CD4-positive, alpha-beta T cell treated with Interleukin-4 for 1 hour (primary cell): ENCODE measurements around the gene HOXD11.

Experiments
- DNase-seq, 2 donors: peaks; one replicate each; pipeline ENCODE4 v3.0.0-alpha.2; 2020 to 2022

HOXD11 gene

GRCh38 chr2:176122683-176123410 lies 15.8 kb downstream of the HOXD11 start, which contains the start of gene HOXD9:
Gene HOXD9 (plus strand): TSS chr2:176122719. CDS start chr2:176122769, 50 bp downstream.
- no peak for DNase-seq

- no peak for DNase-seq
Measured at GRCh38 chr2:176123411-176124109, 16.5 kb downstream of the HOXD11 start.

DNA sequence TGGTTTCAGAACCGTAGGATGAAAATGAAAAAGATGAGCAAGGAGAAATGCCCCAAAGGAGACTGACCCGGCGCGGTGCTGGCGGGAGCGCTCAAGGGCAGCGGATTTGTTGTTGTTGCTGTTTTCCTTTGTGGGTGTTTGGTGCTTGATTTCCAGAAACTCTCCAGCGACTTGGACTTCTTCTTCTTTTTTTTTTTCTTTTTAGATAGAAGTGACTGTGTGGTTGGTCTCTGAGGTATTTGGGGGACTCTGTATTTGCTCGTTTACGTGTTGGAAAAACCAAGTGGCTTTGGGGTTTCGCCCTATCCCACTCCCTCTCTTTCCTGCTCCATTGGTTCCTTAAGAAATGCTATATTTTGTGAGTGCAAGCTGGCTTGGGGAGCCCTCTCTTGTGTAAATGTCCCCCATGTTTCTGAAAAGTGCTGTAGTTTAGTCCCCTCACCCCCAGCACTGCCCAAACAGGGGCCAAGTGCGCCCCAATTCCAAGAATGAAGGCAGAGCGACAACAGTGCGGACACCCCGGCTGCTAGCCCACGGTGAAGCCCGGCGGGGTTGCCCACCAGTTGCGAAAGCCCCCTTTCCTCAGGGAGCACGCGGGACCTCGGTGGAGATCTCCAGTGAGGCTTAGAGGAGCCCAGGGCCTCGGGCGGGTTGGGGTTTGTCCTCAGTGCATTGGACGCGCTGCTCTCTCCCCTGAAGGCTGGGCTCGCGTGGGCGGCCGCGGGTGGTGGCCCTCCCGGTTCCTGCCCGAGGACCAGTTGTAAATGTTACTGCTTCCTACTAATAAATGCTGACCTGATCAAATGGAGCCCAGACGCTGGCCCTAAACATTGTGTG lies 17.2 kb downstream of the HOXD11 start:
- DNase-seq = no peak

DNA sequence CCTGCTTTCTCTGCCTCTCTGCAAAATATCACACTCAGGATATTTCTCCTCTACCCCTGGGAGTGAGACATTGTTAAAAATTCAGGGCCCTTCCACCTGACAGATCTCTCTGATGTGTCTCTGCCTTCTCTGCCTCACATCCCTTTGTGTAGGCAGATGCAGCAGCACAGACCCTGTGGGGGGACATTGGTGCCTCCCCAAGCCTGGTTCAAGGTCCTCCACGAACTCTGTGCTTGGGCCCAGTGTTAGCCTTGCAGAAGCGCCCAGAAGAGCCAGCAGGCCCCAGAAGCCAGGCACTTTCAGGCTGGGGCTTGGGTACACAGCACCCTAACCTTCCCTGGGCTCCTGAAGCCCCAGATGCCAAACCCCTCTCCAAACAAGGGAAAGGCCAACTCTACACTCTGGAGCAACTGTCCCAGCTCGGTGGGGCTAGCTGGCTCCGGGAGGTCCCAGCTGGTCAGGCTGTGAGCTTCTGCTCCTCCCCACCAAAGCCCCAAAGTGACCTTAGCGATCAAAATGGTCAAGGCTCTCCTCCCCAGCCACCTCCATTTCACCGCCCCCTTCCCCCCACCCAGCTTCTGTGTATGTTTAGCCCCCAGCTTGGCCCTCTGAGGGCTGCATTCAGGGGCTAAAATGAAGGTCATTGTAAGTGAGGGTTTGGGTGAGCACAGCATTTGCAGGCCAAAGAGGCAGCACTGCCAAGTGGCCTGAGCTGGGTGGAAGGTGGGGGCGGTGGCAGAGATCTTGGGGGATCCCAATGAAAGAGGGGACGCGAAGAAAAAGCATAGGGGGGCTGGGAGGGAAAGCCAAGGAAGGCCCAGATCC lies 18.1 kb downstream of the HOXD11 start:
- DNase-seq = no peak

DNA sequence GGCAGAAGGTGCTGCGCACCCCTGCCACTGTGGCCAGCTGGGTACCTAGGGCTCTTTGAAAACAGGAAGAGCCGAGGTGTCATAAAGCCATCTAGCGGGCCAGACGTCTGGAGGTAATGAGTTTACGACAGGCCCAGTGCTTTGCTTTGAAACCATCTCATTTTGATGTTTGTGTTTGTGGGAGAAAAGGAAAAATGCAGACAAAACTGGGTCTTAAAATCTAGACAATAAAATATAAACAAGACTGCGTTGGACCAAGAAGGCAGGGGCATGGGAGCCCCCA lies 18.6 kb downstream of the HOXD11 start:
- no peak for DNase-seq

DNA sequence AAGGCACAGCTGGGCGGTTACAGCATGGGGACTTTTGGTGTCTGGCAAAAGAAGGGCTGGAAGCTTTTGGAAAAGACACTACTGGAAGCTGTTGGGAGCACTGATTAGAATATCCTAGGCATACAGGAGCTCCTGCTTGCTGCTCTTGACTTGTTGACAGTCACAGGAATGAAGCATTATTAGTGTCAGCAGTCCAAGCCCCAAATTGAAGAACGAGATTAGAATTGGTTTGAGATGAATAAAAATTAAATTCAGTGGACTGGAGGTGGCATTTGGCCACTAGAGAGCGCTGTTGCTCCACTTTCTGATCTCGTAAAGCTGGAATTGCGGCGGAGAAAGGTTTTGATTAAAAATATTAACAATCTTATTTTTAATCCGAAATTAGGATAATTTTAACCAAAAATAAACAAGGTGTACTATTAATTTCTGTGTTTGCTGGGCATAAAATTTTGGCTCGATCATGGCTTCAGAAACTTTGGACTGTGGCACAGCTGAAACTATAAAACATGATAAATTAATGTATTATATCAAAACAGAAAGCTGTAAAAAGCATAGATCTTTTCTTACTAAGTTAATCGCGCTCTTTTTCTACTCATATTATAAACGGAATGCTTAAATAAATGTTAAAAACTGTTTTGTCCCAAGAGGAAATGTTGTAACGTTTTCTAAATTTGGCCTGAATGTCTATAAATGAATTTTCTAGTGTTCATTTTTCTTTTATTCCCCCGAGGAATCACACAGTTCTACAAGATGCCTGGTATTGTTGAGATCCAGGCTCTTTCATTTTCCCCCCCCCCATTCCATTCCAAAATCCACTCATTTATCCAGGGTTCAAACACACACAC lies 20.1 kb downstream of the HOXD11 start:
- DNase-seq = peak; percentile 59 to 68

GRCh38 chr2:176127774-176128072 lies 20.6 kb downstream of the HOXD11 start:
- DNase-seq = no peak

DNA sequence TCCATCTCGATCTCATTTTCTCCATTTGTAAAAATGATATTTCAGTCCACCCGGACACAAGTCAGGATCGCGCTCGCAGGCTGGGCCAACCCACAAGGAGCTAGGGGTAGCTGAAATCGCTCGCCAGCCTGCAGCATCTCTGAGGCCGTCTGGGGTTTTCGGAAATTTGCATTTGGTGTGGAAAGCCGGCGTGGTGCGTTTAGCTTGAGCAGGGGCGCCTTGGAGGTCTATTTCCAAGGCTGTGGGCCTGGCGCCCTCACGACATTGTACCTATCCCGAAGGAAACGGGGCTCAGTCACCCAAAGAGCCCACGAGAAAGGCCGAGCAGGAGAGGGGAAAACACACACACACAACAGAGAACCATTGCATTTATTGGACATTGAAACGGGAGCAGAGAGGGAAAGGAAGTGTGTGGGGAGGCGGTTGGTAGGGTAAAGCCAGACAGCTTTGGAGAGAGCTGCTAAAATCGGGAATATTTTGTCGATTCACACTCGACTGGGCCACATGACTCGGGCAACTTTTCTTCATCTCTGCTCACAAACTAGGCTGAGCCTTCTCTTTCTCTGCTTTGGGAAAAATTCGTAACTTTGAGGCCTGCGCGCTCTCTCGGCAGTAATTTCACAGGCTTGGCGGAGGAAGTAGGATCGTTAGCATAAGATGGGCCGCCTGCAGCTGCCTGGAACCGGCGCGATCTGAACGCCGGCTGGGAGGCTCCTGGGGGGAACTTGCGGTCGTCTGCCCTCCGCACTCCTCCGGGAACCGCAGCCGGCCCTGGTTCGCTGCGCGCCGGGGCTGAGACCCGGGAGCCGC lies 21.3 kb downstream of the HOXD11 start:
- no peak for DNase-seq

DNA sequence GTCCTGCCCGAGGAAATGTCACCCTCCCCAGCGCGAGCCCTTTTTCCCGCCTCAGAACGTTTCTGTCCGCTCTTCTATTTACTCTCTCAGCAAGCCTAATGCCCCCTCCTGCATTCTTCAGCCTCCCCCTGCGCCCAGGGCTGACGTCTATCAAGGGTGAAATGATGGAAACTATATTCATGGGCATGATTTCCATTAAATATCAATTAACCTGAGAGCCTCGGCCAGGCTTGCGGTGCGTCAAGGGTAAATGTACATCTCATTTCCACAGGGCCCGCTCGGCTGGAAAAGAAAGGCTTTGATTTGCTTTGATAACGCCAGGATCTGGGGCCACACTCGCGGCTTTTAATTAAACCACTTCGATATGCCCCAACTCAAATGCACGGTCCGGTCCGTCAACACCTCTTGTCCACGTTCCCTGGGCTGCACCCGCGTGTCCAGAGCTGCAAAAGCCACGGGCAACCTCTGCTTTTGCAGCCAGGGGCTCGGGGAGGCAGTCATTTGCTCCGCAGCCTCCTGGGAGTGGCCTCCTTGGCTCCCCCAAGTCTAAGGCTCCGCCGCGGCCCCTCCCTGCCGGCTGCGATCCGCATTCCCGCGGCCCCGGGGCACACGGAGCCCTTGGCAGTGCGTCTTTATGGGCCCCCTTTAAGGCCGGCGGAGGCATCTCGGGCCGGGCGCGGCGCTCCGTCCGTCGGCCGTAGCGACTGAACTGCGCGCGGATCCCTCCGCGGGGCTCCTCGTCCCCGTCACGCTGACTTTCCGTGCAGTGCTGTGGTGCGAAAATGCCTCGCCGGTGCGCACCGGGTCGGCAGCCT lies 22.1 kb downstream of the HOXD11 start, which contains the start of gene HOXD8:
Gene HOXD8 (plus strand): TSS at position 724 of the 815 bp plus-strand sequence. CDS start 662 bp downstream, outside the sequence.
- no peak for DNase-seq

GRCh38 chr2:176129813-176130146 lies 22.7 kb downstream of the HOXD11 start:
- no peak for DNase-seq

DNA sequence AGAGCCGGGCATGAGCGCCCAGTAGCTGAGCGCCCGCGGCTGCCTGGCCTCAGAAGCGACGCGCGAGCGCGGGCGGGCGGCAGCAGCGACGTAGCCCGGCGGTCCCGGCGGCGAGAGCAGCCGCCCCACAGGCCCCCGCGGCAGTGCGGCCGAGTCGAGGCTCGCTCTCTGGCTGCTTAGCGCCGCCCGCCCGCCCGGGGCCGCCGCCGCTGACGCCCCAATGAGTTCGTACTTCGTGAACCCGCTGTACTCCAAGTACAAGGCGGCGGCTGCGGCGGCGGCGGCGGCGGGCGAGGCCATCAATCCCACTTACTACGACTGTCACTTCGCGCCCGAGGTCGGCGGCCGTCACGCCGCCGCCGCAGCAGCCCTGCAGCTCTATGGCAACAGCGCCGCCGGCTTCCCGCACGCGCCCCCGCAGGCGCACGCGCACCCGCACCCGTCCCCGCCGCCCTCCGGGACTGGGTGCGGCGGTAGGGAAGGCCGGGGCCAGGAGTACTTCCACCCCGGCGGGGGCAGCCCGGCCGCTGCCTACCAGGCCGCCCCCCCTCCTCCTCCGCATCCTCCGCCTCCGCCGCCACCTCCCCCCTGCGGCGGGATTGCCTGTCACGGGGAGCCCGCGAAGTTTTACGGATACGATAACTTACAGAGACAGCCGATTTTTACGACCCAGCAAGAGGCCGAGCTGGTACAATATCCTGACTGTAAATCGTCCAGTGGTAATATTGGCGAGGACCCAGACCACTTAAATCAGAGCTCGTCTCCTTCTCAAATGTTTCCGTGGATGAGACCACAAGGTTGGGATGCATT lies 23.3 kb downstream of the HOXD11 start:
- DNase-seq = no peak

DNA sequence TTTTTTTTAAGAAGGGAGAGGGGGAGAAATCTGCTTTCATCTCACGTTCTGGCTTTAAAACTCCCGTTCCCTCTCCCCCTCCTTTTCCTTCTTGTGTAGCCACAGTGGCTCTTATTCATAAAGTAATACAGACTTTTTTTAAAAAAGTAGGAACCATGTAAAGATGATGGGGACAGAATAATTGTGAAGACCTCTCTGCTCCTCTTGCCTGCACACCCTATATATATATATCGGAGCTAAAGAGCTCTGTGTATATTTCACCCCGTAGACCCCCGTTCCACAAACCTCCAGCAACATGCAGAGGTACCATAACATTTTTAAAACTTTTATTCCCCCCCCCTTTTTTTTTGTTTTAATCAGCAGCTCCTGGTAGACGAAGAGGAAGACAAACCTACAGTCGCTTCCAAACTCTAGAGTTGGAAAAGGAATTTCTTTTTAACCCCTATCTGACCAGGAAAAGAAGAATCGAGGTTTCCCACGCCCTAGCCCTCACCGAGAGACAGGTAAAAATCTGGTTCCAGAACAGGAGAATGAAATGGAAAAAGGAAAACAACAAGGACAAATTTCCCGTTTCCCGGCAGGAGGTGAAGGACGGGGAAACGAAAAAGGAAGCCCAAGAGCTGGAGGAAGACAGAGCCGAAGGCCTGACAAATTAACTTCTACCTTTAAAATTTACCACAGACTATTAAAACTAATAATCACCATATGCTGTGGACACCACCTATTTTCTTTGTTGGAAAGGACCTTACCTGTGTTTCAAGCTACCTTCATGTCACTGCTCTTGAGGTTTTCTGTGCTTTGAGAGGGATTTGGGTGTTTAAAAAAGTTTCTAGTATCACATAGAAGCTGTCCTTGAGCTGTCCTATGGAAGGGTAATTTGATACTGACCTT lies 24.1 kb downstream of the HOXD11 start:
- no peak for DNase-seq

- DNase-seq = no peak
Measured at GRCh38 chr2:176131848-176132158, 24.7 kb downstream of the HOXD11 start.

GRCh38 chr2:176132205-176133171 lies 25.4 kb downstream of the HOXD11 start:
- peak in 1 of 2 donors; percentile 30 for DNase-seq

- no peak for DNase-seq
Measured at GRCh38 chr2:176133389-176133788, 26.3 kb downstream of the HOXD11 start.

- no peak for DNase-seq
Measured at GRCh38 chr2:176134035-176134434, 27.0 kb downstream of the HOXD11 start.

- no peak for DNase-seq
Measured at GRCh38 chr2:176135035-176135440, 28.0 kb downstream of the HOXD11 start.
